ENCODE results near the gene ACVR1C.

GRCh38 chr2:157593411-157593810 lies 35.3 kb downstream of the ACVR1C start:
- TF ChIP-seq POLR2A (IDR thresholded peaks at IDR 0.05) (no peak), CTCF (IDR thresholded peaks at IDR 0.05) (no peak)

Data from thyroid gland (tissue), 4 donors.